NCI-H446 (cell line): Measurements from ENCODE around the gene MTHFSD.
"Not testable (repeated sequence)": the region's sequence is repeated elsewhere in the genome, so short reads cannot be mapped to it uniquely, and the experiment has no call there.

Experiments used
- DNase-seq, 2 experiments: peaks; one replicate each; lab custom pipeline; 2025; lab: John Stamatoyannopoulos, UW

MTHFSD gene

GRCh38 chr16:86554917-86555703 lies at the start of gene MTHFSD:
Gene MTHFSD, minus strand, starts transcription at chr16:86555235. Its CDS starts 51 bp downstream, at chr16:86555184.
- peak; percentile 63 to 89 for DNase-seq

- DNase-seq = no peak
Observed at GRCh38 chr16:86604436-86605193, 49.6 kb upstream of the MTHFSD start.

GRCh38 chr16:86602521-86602920 lies 47.5 kb upstream of the MTHFSD start:
- no peak for DNase-seq

GRCh38 chr16:86601356-86601755 lies 46.3 kb upstream of the MTHFSD start:
- no peak for DNase-seq

- DNase-seq = no peak
Observed at GRCh38 chr16:86598607-86599565, 43.9 kb upstream of the MTHFSD start.

GRCh38 chr16:86597880-86598606 lies 43.0 kb upstream of the MTHFSD start:
- no peak for DNase-seq

- DNase-seq = no peak
Observed at GRCh38 chr16:86597126-86597879, 42.3 kb upstream of the MTHFSD start.

GRCh38 chr16:86595983-86596605 lies 41.1 kb upstream of the MTHFSD start:
- no peak for DNase-seq

- DNase-seq = no peak
Observed at GRCh38 chr16:86594721-86595120, 39.7 kb upstream of the MTHFSD start.

- no peak for DNase-seq
Observed at GRCh38 chr16:86593913-86594620, 39.0 kb upstream of the MTHFSD start.

GRCh38 chr16:86591270-86591669 lies 36.2 kb upstream of the MTHFSD start:
- no peak for DNase-seq

- no peak for DNase-seq
Observed at GRCh38 chr16:86590501-86591144, 35.6 kb upstream of the MTHFSD start.

- DNase-seq = not testable (repeated sequence)
Observed at GRCh38 chr16:86587955-86588354, 32.9 kb upstream of the MTHFSD start.

GRCh38 chr16:86587487-86587886 lies 32.5 kb upstream of the MTHFSD start:
- no peak for DNase-seq

- no peak for DNase-seq
Observed at GRCh38 chr16:86585821-86586611, 31.0 kb upstream of the MTHFSD start.

- DNase-seq = no peak
Observed at GRCh38 chr16:86584726-86585721, 30.0 kb upstream of the MTHFSD start.
